ENCODE measurements around the gene ARHGAP12. TPM values are rescaled to one million over a fixed set of nuclear protein-coding genes. Genes with fewer than 3 reads are reported as not detected.

Gene ARHGAP12, protein sequence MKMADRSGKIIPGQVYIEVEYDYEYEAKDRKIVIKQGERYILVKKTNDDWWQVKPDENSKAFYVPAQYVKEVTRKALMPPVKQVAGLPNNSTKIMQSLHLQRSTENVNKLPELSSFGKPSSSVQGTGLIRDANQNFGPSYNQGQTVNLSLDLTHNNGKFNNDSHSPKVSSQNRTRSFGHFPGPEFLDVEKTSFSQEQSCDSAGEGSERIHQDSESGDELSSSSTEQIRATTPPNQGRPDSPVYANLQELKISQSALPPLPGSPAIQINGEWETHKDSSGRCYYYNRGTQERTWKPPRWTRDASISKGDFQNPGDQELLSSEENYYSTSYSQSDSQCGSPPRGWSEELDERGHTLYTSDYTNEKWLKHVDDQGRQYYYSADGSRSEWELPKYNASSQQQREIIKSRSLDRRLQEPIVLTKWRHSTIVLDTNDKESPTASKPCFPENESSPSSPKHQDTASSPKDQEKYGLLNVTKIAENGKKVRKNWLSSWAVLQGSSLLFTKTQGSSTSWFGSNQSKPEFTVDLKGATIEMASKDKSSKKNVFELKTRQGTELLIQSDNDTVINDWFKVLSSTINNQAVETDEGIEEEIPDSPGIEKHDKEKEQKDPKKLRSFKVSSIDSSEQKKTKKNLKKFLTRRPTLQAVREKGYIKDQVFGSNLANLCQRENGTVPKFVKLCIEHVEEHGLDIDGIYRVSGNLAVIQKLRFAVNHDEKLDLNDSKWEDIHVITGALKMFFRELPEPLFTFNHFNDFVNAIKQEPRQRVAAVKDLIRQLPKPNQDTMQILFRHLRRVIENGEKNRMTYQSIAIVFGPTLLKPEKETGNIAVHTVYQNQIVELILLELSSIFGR
- total RNA-seq: 20.3 and 26.0 TPM in 2 replicates

- peak; percentile 91 to 94 for DNase-seq (ENCODE audit: low read depth in 2 of 2)
These were observed at the start of gene ARHGAP12 for GRCh38 chr10:31928549-31929260. TSS of gene ARHGAP12 (minus strand) at chr10:31928831. CDS start at chr10:31908855, 19,976 bp downstream.

- DNase-seq (ENCODE audit: low read depth in 2 of 2): no peak
These were observed 49.5 kb upstream of the ARHGAP12 start for GRCh38 chr10:31978156-31978483.

GRCh38 chr10:31977440-31978155 is 49.0 kb upstream of the ARHGAP12 start:
- DNase-seq (ENCODE audit: low read depth in 2 of 2): peak; percentile 7 to 93

DNA sequence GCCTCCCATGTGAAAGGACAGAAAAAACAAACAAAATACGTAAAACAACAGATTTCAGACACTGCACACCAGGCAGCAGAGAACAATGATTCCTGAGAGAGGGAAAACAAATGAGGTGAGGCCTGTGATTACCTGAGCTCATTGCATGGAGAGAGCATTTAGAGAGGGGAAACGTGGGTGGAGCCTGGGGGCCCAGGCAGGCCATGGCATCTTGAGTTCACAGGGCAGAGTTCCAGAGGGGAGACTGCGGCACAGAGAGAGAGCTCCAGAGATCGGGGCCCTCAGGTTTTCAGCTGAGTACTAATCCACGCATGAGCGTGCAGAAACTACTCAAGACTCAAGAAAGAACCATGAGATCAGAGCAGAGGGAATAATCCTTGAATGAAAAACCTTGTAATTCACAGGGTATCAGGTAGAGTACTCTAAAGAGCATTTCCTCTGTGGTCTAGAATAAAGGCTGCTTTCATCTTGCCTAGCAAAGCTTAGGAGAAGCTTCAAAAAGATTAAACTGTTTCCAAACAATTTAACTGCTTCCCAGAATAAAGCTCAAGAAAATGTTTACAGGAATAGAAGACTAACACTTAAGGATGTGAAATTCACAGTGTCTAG is 46.6 kb upstream of the ARHGAP12 start:
- DNase-seq (ENCODE audit: low read depth in 2 of 2): no peak

DNA sequence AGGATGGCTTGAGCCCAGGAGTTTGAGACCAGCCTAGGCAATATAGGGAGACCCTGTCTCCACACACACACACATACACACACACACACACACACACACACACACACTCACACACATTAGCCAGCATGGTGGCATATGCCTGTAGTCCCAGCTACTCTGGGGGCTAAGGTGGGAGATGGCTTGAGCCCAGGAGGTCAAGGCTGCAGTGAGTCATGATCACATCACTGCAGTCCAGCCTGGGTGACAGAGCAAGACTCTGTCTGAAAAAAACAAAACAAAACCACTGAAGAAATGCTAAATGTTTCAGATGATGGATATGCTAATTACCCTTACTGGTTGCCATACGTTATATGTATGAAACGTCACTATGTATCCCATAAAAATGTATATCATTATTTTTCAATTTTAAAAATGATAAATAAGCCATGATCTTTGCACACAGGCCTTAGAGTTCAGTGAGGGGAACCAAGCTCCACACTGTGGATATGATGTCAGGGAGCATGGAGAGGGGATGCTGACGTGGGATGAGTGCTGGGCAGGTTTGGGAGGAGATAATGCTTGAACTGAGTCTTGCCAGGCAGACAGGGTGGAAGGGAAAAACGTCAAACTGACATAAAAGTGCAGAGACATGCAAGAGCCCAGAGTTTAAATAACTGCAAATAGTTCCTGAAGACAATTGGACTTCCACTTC is 45.9 kb upstream of the ARHGAP12 start:
- DNase-seq (ENCODE audit: low read depth in 2 of 2): peak in 1 of 2 donors; percentile 39

DNA sequence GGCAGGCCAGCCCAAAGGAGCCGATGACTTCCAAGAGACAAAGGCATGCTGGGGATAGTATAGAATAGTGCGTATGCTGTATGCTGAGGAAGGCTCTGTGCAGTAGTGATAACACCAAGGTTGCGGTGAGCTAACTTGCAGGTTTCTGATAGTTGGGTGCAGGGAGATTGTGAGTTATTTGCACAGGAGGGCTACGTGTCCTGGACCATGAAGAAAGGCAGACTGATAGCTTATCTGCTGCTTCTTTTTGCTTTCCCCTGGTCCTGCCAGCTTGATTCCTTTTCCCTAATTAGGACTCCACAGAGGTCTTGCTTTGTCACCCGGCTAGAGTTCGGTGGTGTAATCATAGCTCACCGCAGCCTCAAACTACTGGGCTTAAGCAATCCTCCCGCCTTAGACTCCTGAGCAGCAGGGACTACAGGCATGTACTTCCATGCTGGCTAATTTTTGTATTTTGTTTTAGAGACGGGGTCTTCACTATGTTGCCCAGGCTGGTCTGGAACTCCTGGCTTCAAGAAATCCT is 43.9 kb upstream of the ARHGAP12 start:
- DNase-seq (ENCODE audit: low read depth in 2 of 2): no peak

- peak in 1 of 2 donors; percentile 28 for DNase-seq (ENCODE audit: low read depth in 2 of 2)
These were observed 41.2 kb upstream of the ARHGAP12 start for GRCh38 chr10:31969847-31970246.

DNA sequence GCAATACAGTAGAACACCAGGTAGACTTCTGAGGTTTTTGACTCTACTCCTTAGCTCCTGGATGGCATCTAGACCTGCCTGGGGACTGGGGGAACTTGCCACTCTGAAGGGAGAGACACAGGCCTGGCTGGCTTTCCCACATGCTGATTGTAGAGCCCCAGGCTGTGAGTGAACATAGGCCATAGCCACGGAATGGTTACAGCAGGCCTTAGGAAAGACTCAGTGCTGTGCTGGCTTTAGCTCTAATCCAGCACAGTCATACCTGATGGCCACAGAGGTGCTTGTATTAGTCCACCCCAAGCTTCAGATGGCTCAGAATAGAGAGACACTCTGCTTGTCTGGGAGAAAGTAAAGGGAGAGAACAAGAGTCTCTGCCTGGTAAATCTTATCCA is 35.0 kb upstream of the ARHGAP12 start:
- no peak for DNase-seq (ENCODE audit: low read depth in 2 of 2)

DNA sequence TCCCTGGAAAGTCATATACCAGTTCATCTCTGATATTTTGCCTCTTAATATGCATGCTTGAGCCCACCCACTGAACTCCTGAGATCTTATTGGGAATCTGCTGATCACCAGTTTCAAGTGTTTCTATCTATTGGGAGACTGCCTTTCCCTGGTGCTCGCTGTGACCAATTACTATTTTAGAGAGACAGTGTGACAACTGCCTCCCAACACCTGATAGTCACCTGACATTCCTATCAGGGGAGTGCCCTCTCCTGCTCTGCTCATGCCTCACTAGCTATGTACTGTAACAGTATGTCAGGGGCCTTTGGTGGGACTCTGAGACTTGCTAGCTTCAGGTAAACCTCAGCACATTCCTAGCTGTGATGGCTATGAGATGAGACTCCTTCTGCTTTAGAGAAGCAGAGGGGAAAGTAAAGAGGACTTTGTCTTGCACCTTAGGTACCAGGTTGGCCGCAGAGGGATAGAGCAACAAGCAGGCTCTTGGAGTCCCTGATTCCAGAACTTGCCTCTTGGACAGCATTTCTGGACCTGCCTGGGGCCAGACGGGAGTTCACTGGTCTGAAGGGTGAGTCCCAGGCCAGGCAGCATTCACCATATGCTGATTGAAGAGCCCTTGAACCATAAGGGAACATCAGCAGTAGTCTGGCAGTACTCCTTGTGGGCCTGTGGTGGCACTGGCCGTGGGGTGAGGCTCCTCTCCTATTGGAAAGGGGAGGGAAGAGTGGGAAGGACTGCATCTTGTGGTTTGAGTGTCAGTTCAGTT is 34.4 kb upstream of the ARHGAP12 start:
- DNase-seq (ENCODE audit: low read depth in 2 of 2): no peak

- no peak for DNase-seq (ENCODE audit: low read depth in 2 of 2)
These were observed 32.8 kb upstream of the ARHGAP12 start for GRCh38 chr10:31961277-31962074.

GRCh38 chr10:31959461-31960173 is 31.0 kb upstream of the ARHGAP12 start:
- DNase-seq (ENCODE audit: low read depth in 2 of 2): no peak

- DNase-seq (ENCODE audit: low read depth in 2 of 2): no peak
These were observed 30.2 kb upstream of the ARHGAP12 start for GRCh38 chr10:31958856-31959255.

DNA sequence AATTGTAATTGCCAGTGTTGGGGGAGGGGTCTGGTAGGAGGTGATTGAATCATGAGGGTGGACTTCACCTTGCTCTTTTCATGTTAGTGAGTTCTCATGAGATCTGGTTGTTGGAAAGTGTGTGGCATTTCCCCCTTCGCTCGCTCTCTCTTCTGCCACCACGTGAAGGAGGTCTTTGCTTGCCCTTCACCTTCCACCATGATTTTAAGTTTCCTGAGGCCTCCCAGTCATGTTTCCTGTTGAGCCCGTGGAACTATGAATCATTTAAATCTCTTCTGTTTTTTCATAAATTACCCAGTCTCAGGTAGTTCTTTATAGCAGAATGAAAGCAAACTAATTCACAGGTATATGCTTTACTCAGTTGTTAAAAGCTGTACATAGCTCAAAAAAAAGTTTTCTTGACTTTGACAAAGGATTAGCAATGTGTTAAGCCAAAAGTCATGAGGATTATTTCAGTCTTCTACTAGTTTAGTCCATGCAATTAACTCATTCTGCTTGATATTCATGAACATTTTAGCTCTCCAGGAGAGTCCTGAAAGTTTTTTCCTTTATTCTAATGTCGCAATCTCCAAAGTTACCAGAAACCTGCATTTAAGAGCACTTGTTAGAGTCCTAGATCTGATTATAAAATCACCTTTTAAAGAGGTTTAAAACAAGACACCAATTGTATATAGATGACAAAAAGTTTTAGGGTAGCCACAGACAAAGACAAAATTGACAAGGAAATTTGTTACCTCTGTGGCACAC is 27.7 kb upstream of the ARHGAP12 start:
- DNase-seq (ENCODE audit: low read depth in 2 of 2): peak in 1 of 2 donors; percentile 56

DNA sequence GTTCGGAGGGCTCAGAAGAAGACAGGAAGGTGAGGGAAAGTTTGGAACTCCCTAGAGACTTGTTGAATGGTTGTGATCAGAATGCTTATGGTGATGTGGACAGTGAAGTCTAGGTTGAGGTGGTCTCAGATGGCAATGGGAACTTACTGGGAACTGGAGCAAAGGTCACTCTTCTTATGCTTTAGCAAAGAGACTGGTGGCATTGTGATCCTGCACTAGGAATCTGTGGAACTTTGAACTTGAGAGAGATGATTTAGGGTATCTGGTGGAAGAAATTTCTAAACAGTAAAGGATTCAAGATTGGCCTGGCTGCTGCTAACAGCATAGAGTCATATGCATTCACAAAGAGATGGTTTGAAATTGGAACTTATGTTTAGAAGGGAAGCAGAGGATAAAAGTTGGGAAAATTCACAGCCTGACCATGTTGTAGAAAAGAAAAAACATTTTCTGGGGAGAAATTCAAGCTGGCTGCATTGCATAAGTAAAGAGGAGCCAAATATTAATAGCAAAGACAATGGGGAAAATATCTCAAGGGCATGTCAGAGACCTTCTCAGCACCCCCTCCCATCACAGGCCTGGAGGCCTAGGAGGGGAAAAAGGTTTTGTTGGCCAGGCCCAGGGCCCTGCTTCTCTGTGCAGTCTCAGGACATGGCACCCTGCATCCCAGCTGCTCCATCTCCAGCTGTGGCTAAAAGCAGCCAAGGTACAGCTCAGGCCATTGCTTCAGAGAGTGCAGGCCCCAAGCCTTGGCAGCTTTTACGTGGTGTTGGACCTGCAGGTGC is 26.0 kb upstream of the ARHGAP12 start:
- no peak for DNase-seq (ENCODE audit: low read depth in 2 of 2)

GRCh38 chr10:31953480-31953879 is 24.8 kb upstream of the ARHGAP12 start:
- DNase-seq (ENCODE audit: low read depth in 2 of 2): no peak

GRCh38 chr10:31953080-31953479 is 24.4 kb upstream of the ARHGAP12 start:
- DNase-seq (ENCODE audit: low read depth in 2 of 2): no peak
